Measurements from ENCODE around the gene SYT12. TPM values are rescaled to one million over a fixed set of nuclear protein-coding genes. Genes with fewer than 3 reads are reported as not detected.

SYT12 gene, protein sequence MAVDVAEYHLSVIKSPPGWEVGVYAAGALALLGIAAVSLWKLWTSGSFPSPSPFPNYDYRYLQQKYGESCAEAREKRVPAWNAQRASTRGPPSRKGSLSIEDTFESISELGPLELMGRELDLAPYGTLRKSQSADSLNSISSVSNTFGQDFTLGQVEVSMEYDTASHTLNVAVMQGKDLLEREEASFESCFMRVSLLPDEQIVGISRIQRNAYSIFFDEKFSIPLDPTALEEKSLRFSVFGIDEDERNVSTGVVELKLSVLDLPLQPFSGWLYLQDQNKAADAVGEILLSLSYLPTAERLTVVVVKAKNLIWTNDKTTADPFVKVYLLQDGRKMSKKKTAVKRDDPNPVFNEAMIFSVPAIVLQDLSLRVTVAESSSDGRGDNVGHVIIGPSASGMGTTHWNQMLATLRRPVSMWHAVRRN
- not detected for total RNA-seq
- polyA plus RNA-seq = not detected

DNA sequence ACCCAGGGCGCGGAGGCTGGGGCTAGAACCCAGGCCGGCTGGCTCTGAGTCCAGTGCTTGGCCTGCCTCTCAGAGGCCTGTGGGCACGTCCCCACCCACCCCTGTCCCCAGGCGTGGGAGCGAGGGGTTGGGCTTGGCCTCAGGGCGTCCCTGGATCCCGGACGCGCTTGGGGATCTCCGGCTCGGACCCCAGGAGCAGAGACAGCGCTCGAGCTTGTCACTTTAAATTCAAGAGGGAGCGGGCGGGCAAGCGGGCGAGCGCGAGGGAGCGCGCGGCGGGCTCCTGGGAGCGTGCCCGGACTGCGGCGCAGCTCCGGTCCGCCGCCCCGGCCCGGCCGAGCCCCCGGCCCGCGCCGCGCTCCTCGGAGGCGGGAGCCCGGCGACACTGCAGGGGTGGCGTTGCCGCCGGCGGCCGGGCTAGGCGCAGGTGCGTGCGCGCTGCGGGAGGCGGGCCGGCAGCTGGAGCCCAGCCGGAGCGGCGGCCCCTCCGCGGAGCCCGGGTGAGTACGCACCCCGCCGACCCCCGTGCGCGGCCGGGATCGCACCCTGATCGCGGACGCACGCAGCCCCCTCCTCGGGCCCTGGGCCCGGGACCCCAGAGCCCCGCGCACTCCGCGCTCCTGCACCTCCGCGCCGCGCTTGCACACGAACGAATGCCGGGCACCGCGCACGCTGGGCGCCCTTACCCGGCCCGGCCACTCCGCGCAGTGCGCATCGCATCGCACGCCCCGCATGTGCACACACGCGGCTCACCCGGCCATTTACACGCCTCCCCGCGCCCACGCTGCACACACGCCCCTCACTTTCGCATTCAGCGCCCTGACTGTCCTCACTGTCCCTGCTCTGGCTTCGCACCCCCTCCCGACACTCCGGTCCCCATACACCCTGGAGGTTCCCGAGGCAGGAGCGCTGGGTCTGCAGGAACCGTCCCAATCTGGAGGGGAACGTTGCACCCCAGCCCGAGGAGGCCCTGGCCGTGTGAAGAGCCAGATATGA lies at the start of gene SYT12:
Gene SYT12, plus strand, starts transcription at position 174 of the 996 bp plus-strand sequence. CDS start 7,011 bp downstream, outside the sequence.
- peaks cover 18% of the 10 kb centered on the region for H3K27me3 ChIP-seq (ENCODE audit: insufficient read depth, low read length, poor library complexity, severe bottlenecking)
- peaks cover 31% of the 10 kb centered on the region for H3K4me1 ChIP-seq (ENCODE audit: insufficient read depth, low read length)
- Mint-ChIP-seq H3K9me3 (no peaks in the 10 kb centered on the region), H3K27ac (peak within 1 kb of the TSS in 2 of 8 donors; percentile 23 to 71), H3K4me3 (peak within 1 kb of the TSS in 6 of 7 donors; percentile 69 to 91 (median 78)), H3K4me1 (peaks cover 27 to 37% (median 30%) of the 10 kb centered on the region in 3 donors), H3K27me3 (peaks cover 30 to 35% of the 10 kb centered on the region in 2 donors), H3K36me3 (no peaks in the 10 kb centered on the region)
- H3K4me3 ChIP-seq (ENCODE audit: low read length) = peak within 1 kb of the TSS; percentile 11
- no peaks in the 10 kb centered on the region for H3K9me3 ChIP-seq (ENCODE audit: low read length)
- no peak within 1 kb of the TSS for H3K27ac ChIP-seq (ENCODE audit: low read depth, low read length)
- ChIA-PET POLR2A (no interaction called here), CTCF (no interaction called here)
- DNase-seq = peak in 1 of 5 donors; percentile 12
- no peaks in the 10 kb centered on the region for H3K36me3 ChIP-seq (ENCODE audit: insufficient read depth, low read length)

DNA sequence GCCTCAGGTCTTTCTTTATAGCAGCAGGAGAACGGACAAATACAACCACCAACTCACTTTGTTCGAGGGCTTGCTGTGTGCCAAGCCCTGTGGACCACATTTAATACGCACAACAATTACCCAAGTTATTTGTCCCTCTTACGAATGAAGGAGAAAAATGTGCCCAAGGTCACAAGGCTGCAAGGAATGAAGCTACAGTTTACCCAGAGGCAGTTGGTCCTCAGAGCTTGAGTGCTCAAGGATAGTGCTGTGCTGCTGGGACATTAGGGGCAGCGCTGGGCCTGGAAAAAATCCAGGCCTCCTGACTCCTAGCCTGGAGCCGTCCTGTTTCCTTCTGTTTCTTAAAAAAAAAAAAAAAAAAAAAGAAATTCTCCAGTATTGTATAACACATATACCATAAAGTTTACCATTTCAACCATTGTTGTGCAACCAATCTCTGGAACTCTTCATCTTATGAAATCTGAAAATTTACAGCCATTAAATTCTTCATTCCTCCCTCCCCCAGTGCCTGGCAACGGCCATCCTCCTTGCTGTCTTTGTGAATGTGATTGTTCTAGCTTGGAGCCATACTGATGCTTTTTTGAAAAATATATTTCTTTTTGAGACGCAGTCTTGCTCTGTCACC lies 48.9 kb upstream of the SYT12 start:
- Mint-ChIP-seq H3K27ac (no peak overlapping the region), H3K4me1 (no peaks in the 10 kb centered on the region), H3K36me3 (peaks cover 0 to 3% (median 0%) of the 10 kb centered on the region in 3 donors), H3K4me3 (no peak overlapping the region), H3K9me3 (peaks cover 0 to 9% (median 3%) of the 10 kb centered on the region in 5 donors), H3K27me3 (peaks cover 10 to 26% of the 10 kb centered on the region in 2 donors)
- CTCF ChIA-PET = no interaction called here
- Histone ChIP-seq H3K36me3 (ENCODE audit: insufficient read depth, low read length) (no peaks in the 10 kb centered on the region), H3K27ac (ENCODE audit: low read depth, low read length) (no peak overlapping the region), H3K9me3 (ENCODE audit: low read length) (no peaks in the 10 kb centered on the region), H3K4me3 (ENCODE audit: low read length) (no peak overlapping the region), H3K27me3 (ENCODE audit: insufficient read depth, low read length, poor library complexity, severe bottlenecking) (no peaks in the 10 kb centered on the region), H3K4me1 (ENCODE audit: insufficient read depth, low read length) (no peaks in the 10 kb centered on the region)
- no peak for DNase-seq
- POLR2A ChIA-PET = interaction anchor here (0.6 kb wide), 1 partner anchor 239 kb away, joined by 7 read pairs; no protein-coding TSS in a partner anchor

DNA sequence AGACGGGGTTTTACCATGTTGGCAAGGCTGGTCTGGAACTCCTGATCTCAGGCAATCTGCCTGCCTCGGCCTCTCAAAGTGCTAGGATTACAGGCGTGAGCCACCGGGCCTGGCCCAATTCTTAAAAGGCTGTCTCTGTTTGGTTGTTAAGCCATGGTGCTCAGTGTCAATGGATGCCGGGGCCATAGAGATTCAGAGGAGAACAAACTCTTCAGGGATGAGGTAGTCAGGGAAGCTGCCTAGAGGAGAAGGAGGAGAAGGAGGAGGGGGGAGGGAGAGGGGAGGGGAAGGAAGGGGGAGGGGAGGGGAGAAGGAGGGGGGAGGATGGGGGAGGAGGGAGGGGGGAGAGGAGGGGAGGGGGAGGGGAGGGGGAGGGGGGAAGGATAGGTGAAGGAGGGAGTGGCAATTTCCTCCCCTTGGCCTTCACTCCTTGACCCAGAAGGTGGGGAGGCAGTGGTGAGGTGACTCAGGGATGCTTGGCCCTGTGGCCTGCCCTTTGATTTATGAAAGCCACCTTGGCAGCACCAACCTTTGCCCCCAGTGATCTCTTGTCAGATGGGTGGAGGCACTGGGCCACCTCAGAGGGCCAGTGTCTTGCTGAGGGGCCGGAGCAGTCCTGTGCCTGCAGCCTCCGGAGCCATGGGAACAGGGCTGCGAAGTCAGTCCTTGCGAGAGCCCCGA lies 48.1 kb upstream of the SYT12 start, which contains the start of gene C11orf86:
Gene C11orf86, plus strand, starts transcription at position 581 of the 681 bp plus-strand sequence. Its CDS starts 59 bp downstream, at position 640.
- H3K27me3 ChIP-seq (ENCODE audit: insufficient read depth, low read length, poor library complexity, severe bottlenecking) = no peaks in the 10 kb centered on the region
- ChIA-PET CTCF (interaction anchor here (1.1 kb wide), 1 partner anchor 52 kb away, joined by 3 read pairs; no protein-coding TSS in a partner anchor), POLR2A (no interaction called here)
- no peak within 1 kb of the TSS for H3K4me3 Mint-ChIP-seq
- H3K4me1 ChIP-seq (ENCODE audit: insufficient read depth, low read length) = no peaks in the 10 kb centered on the region
- no peak within 1 kb of the TSS for H3K27ac Mint-ChIP-seq
- no peak within 1 kb of the TSS for H3K27ac ChIP-seq (ENCODE audit: low read depth, low read length)
- H3K36me3 ChIP-seq (ENCODE audit: insufficient read depth, low read length) = no peaks in the 10 kb centered on the region
- H3K9me3 ChIP-seq (ENCODE audit: low read length) = no peaks in the 10 kb centered on the region
- H3K4me1 Mint-ChIP-seq = no peaks in the 10 kb centered on the region
- peaks cover 0 to 13% (median 3%) of the 10 kb centered on the region in 5 donors for H3K9me3 Mint-ChIP-seq
- peaks cover 10 to 29% of the 10 kb centered on the region in 2 donors for H3K27me3 Mint-ChIP-seq
- DNase-seq = no peak
- peaks cover 0 to 3% (median 0%) of the 10 kb centered on the region in 3 donors for H3K36me3 Mint-ChIP-seq
- H3K4me3 ChIP-seq (ENCODE audit: low read length) = no peak within 1 kb of the TSS

DNA sequence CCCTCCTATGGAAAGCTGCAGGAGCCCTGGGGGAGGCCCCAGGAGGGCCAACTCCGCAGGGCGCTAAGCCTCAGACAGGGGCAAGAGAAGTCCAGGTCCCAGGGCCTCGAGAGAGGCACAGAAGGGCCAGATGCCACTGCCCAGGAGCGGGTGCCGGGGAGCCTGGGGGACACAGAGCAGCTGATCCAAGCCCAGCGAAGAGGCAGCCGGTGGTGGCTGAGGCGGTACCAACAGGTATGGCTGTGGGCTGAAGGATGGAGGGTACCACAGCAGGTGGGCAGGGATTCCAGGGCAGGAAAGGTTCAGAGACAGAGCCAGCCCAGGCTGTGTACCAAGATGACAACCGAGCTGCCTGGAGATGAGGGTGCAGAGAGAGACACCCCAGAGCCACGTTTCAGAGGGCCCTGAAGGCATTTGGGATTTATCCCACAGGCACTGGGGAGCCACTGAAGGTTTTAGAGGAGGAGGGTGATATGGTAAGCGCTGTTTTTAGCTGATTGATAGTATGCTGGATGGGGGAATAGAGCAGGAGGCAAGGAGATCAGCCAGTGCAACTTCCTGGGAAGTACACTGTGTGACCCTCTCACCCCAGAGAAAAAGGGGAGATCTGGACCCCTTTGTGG lies 47.4 kb upstream of the SYT12 start:
- no peaks in the 10 kb centered on the region for H3K36me3 ChIP-seq (ENCODE audit: insufficient read depth, low read length)
- H3K9me3 ChIP-seq (ENCODE audit: low read length) = no peaks in the 10 kb centered on the region
- no peak overlapping the region for H3K27ac ChIP-seq (ENCODE audit: low read depth, low read length)
- no peaks in the 10 kb centered on the region for H3K27me3 ChIP-seq (ENCODE audit: insufficient read depth, low read length, poor library complexity, severe bottlenecking)
- no peaks in the 10 kb centered on the region for H3K4me1 Mint-ChIP-seq
- H3K36me3 Mint-ChIP-seq = peaks cover 0 to 3% (median 0%) of the 10 kb centered on the region in 3 donors
- no peak for DNase-seq
- no peak overlapping the region for H3K27ac Mint-ChIP-seq
- H3K9me3 Mint-ChIP-seq = peaks cover 0 to 13% (median 3%) of the 10 kb centered on the region in 5 donors
- H3K4me3 ChIP-seq (ENCODE audit: low read length) = no peak overlapping the region
- no peak overlapping the region for H3K4me3 Mint-ChIP-seq
- peaks cover 9 to 25% of the 10 kb centered on the region in 2 donors for H3K27me3 Mint-ChIP-seq
- H3K4me1 ChIP-seq (ENCODE audit: insufficient read depth, low read length) = no peaks in the 10 kb centered on the region
- ChIA-PET POLR2A (no interaction called here), CTCF (interaction anchor here (1.1 kb wide), 1 partner anchor 51 kb away, joined by 3 read pairs; no protein-coding TSS in a partner anchor)

DNA sequence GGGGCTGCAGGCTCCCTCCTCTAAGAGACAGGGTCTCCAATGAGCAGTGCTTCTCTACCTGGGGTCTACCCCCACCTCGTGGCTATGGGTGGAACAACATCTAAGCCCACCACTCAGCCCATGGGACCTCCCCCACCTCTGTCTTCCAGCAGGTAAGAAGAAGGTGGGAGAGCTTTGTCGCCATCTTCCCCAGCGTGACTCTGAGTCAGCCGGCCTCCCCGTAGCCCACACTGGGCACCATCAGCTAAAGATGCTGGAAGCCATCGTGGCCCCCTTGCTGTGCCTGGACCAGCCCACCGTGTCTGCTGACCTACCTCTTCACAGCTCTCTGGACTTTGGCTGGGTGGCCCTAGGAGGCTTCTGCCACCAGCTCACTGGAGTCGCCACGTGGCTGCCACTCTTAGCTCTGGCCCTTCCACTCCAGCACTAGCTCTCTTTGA lies 46.9 kb upstream of the SYT12 start:
- CTCF ChIA-PET = interaction anchor here (1.1 kb wide), 1 partner anchor 51 kb away, joined by 3 read pairs; no protein-coding TSS in a partner anchor
- Histone ChIP-seq H3K9me3 (ENCODE audit: low read length) (no peaks in the 10 kb centered on the region), H3K4me3 (ENCODE audit: low read length) (no peak overlapping the region), H3K27ac (ENCODE audit: low read depth, low read length) (no peak overlapping the region), H3K36me3 (ENCODE audit: insufficient read depth, low read length) (no peaks in the 10 kb centered on the region), H3K4me1 (ENCODE audit: insufficient read depth, low read length) (no peaks in the 10 kb centered on the region), H3K27me3 (ENCODE audit: insufficient read depth, low read length, poor library complexity, severe bottlenecking) (no peaks in the 10 kb centered on the region)
- Mint-ChIP-seq H3K4me1 (no peaks in the 10 kb centered on the region), H3K36me3 (peaks cover 0 to 3% (median 0%) of the 10 kb centered on the region in 3 donors), H3K27me3 (peaks cover 10 to 20% of the 10 kb centered on the region in 2 donors), H3K9me3 (peaks cover 0 to 12% (median 2%) of the 10 kb centered on the region in 5 donors), H3K27ac (no peak overlapping the region), H3K4me3 (no peak overlapping the region)
- DNase-seq = peak in 1 of 5 donors; percentile 10
- POLR2A ChIA-PET = no interaction called here

DNA sequence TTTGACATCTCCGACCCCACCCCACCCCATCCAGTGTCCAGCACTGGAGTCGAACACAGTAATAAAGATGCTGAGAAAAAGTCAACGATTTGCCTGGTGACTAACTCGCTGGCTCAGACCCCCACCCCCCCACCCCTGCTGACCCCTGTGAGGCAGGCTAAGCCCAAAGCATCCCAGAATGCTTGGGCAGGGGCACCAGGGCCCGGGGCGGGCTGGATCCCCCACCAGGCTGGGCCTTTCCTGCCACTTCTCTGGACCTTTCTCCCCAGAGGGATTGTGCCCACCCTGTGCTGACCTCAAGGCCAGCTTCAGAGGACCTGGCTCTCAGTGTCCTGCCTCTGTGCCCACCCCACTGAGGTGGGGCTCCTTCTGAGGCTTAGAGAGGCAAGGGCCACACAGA lies 46.0 kb upstream of the SYT12 start:
- H3K9me3 Mint-ChIP-seq = peaks cover 0 to 12% (median 2%) of the 10 kb centered on the region in 5 donors
- no peak for DNase-seq
- no peaks in the 10 kb centered on the region for H3K9me3 ChIP-seq (ENCODE audit: low read length)
- H3K27me3 ChIP-seq (ENCODE audit: insufficient read depth, low read length, poor library complexity, severe bottlenecking) = no peaks in the 10 kb centered on the region
- H3K4me3 ChIP-seq (ENCODE audit: low read length) = no peak overlapping the region
- POLR2A ChIA-PET = no interaction called here
- H3K27me3 Mint-ChIP-seq = peaks cover 10 to 19% of the 10 kb centered on the region in 2 donors
- H3K27ac Mint-ChIP-seq = no peak overlapping the region
- H3K4me1 ChIP-seq (ENCODE audit: insufficient read depth, low read length) = no peaks in the 10 kb centered on the region
- CTCF ChIA-PET = no interaction called here
- no peak overlapping the region for H3K4me3 Mint-ChIP-seq
- H3K36me3 ChIP-seq (ENCODE audit: insufficient read depth, low read length) = no peaks in the 10 kb centered on the region
- H3K27ac ChIP-seq (ENCODE audit: low read depth, low read length) = no peak overlapping the region
- peaks cover 0 to 3% (median 0%) of the 10 kb centered on the region in 3 donors for H3K36me3 Mint-ChIP-seq
- peaks cover 0 to 1% (median 1%) of the 10 kb centered on the region in 3 donors for H3K4me1 Mint-ChIP-seq

DNA sequence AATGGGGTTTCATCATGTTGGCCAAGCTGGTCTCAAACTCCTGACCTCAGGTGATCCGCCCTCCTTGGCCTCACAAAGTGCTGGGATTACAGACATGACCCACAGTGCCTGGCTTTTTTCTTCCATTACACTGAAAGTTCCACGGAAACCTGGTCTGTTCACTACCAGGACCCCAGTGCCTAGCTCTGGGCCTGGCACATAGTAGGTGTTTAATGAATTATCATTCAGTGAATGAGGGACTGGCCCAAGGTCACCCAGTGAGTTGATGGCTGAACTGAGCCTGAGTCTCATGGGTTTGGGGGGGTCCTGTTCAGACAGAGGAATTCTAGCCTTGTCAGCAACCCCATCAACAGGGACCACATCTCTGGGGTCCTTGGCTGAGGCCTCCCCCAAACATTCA lies 44.7 kb upstream of the SYT12 start:
- H3K27ac Mint-ChIP-seq = peak overlapping the region in 1 of 8 donors; percentile 50
- H3K4me3 ChIP-seq (ENCODE audit: low read length) = no peak overlapping the region
- peaks cover 0 to 6% (median 3%) of the 10 kb centered on the region in 3 donors for H3K36me3 Mint-ChIP-seq
- DNase-seq = no peak
- CTCF ChIA-PET = no interaction called here
- no peak overlapping the region for H3K27ac ChIP-seq (ENCODE audit: low read depth, low read length)
- POLR2A ChIA-PET = no interaction called here
- H3K36me3 ChIP-seq (ENCODE audit: insufficient read depth, low read length) = no peaks in the 10 kb centered on the region
- H3K27me3 ChIP-seq (ENCODE audit: insufficient read depth, low read length, poor library complexity, severe bottlenecking) = no peaks in the 10 kb centered on the region
- no peaks in the 10 kb centered on the region for H3K9me3 ChIP-seq (ENCODE audit: low read length)
- peaks cover 10 to 12% of the 10 kb centered on the region in 2 donors for H3K27me3 Mint-ChIP-seq
- no peak overlapping the region for H3K4me3 Mint-ChIP-seq
- peaks cover 0 to 12% (median 2%) of the 10 kb centered on the region in 5 donors for H3K9me3 Mint-ChIP-seq
- no peaks in the 10 kb centered on the region for H3K4me1 ChIP-seq (ENCODE audit: insufficient read depth, low read length)
- peaks cover 3 to 6% (median 5%) of the 10 kb centered on the region in 3 donors for H3K4me1 Mint-ChIP-seq

All from CD8-positive, alpha-beta memory T cell (primary cell).